HepG2 (cell line): Measurements from ENCODE around the gene PACSIN1. TPM values are rescaled to one million over a fixed set of nuclear protein-coding genes. Genes with fewer than 3 reads are reported as not detected.

ENCODE experiments used
- ADNP ChIP-seq: sonication (generic); formaldehyde crosslinking; IDR thresholded peaks from 2 replicates; pipeline ENCODE4 v1.4.0; 2020; ENCODE audit warnings: missing genetic modification reagents
- AGO1 ChIP-seq: fragments of 200-400 bp; formaldehyde crosslinking; IDR thresholded peaks from 2 replicates; pipeline ENCODE4 v1.6.1; 2017; ENCODE audit warnings: mild to moderate bottlenecking, low read depth, low read length, moderate library complexity; ENCODE audit not compliant: poor library complexity, severe bottlenecking
- ARID2 ChIP-seq: sonication (generic); formaldehyde crosslinking; IDR thresholded peaks from 2 replicates; pipeline ENCODE4 v1.8.1; 2022; ENCODE audit warnings: mild to moderate bottlenecking, missing genetic modification reagents, borderline replicate concordance
- ATF4 ChIP-seq, 2 experiments: fragments of 450-650 bp in 1 of 2; sonication (generic) in 1 of 2; formaldehyde crosslinking; IDR thresholded peaks; 2 replicates each; pipeline versions ENCODE4 v1.5.0 to v1.8.0; 2020 to 2022; ENCODE audit warnings: mild to moderate bottlenecking in 1 of 2, missing genetic modification reagents in 1 of 2
- ERF ChIP-seq: IDR thresholded peaks from 2 replicates; pipeline ENCODE4 v1.6.1; 2018; ENCODE audit warnings: missing biosample characterization, missing genetic modification reagents
- FOXM1 ChIP-seq: sonication (generic); formaldehyde crosslinking; IDR thresholded peaks from 2 replicates; pipeline ENCODE4 v1.5.0; 2020; ENCODE audit warnings: missing genetic modification reagents
- HMGXB4 ChIP-seq, 2 experiments: sonication (generic) in 1 of 2; formaldehyde crosslinking in 1 of 2; IDR thresholded peaks; 2 replicates each; pipeline versions ENCODE4 v1.4.0 to v1.6.1; 2018 to 2020; ENCODE audit warnings: missing genetic modification reagents in 2 of 2, borderline replicate concordance in 1 of 2, low read depth in 1 of 2, mild to moderate bottlenecking in 1 of 2, missing biosample characterization in 1 of 2
- MXI1 ChIP-seq: IDR thresholded peaks from 3 replicates; pipeline ENCODE4 v1.6.1; 2012; ENCODE audit warnings: low read depth, low read length, inconsistent platforms, borderline replicate concordance
- NFYC ChIP-seq: IDR thresholded peaks from 2 replicates; pipeline ENCODE4 v1.6.1; 2016; ENCODE audit warnings: missing genetic modification reagents, missing compliant biosample characterization
- NR1H2 ChIP-seq: sonication (generic); formaldehyde crosslinking; IDR thresholded peaks from 2 replicates; pipeline ENCODE4 v1.8.1; 2022; ENCODE audit warnings: low read depth, missing genetic modification reagents, borderline replicate concordance
- NR2F1 ChIP-seq, 2 experiments: fragments of 450-650 bp in 1 of 2; formaldehyde crosslinking in 1 of 2; IDR thresholded peaks; 2 replicates each; pipeline versions ENCODE4 v1.5.0 to v1.6.1; 2016 to 2020; ENCODE audit warnings: mild to moderate bottlenecking in 1 of 2, missing compliant biosample characterization in 1 of 2, missing genetic modification reagents in 1 of 2, moderate library complexity in 1 of 2
- SOX5 ChIP-seq: IDR thresholded peaks from 2 replicates; pipeline ENCODE4 v1.6.1; 2016; ENCODE audit warnings: borderline replicate concordance
- TEAD2 ChIP-seq: sonication (generic); formaldehyde crosslinking; IDR thresholded peaks from 2 replicates; pipeline ENCODE4 v1.9.0; 2021; ENCODE audit warnings: missing genetic modification reagents
- ZNF124 ChIP-seq: sonication (generic); formaldehyde crosslinking; IDR thresholded peaks from 2 replicates; pipeline ENCODE4 v1.4.0; 2020; ENCODE audit warnings: missing genetic modification reagents
- ZNF451 ChIP-seq: sonication (generic); formaldehyde crosslinking; IDR thresholded peaks from 2 replicates; pipeline ENCODE4 v1.5.0; 2020; ENCODE audit warnings: mild to moderate bottlenecking, missing genetic modification reagents
- ZNF510 ChIP-seq: sonication (generic); formaldehyde crosslinking; IDR thresholded peaks from 2 replicates; pipeline ENCODE4 v1.4.0; 2020; ENCODE audit warnings: low read depth, mild to moderate bottlenecking, missing genetic modification reagents
- ZNF570 ChIP-seq: sonication (generic); formaldehyde crosslinking; IDR thresholded peaks from 2 replicates; pipeline ENCODE4 v1.4.0; 2020; ENCODE audit warnings: mild to moderate bottlenecking, missing genetic modification reagents, borderline replicate concordance
- ZNF800 ChIP-seq: sonication (generic); formaldehyde crosslinking; IDR thresholded peaks from 2 replicates; pipeline ENCODE4 v1.4.0; 2020; ENCODE audit warnings: missing genetic modification reagents
- ZSCAN22 ChIP-seq: sonication (generic); formaldehyde crosslinking; IDR thresholded peaks from 2 replicates; pipeline ENCODE4 v1.4.0; 2020; ENCODE audit warnings: mild to moderate bottlenecking, missing genetic modification reagents
- polyA plus RNA-seq, 8 experiments: library from polyadenylated mRNA; depleted of rRNA in 3 of 8; stranded (reverse) in 7 of 8; unstranded in 1 of 8; fragments of >200 nt; fragmentation: Illumina TruSeq in 4 of 8; extraction: Trizol in 4 of 8; gene quantifications; 2 replicates each; pipeline versions ENCODE4 v1.2.1 to v1.2.3, GENCODE V29; 2011 to 2016; ENCODE audit warnings: low read depth in 4 of 8, missing spikeins in 1 of 8, mixed read lengths in 1 of 8; ENCODE audit not compliant: insufficient read depth in 1 of 8
- total RNA-seq, 5 experiments: library from RNA; depleted of rRNA; stranded (reverse); fragments of >200 nt; fragmentation: Illumina TruSeq; extraction: Trizol; gene quantifications; 2 replicates each; pipeline ENCODE4 v1.2.3, GENCODE V29; 2016; ENCODE audit warnings: low read depth in 1 of 5
- TF ChIP-seq, protein P1 (sequence below): sonication (generic); formaldehyde crosslinking; IDR thresholded peaks from 2 replicates; pipeline ENCODE4 v1.4.0; 2020; ENCODE audit warnings: missing genetic modification reagents
- TF ChIP-seq, protein P2 (sequence below): sonication (generic); formaldehyde crosslinking; IDR thresholded peaks from 2 replicates; pipeline ENCODE4 v1.5.1; 2020; ENCODE audit warnings: missing genetic modification reagents, mild to moderate bottlenecking, borderline replicate concordance

PACSIN1 gene
- total and polyA plus RNA-seq, 2 of the 13 experiments (the other 11 are each of a cell fraction or from before 2014, with no cell fraction given): not detected

- TF ChIP-seq ZNF800 (CRISPR knock-in tag) (0 out of 2 replicates have a peak, but pooled peaks have one; percentile 58), AGO1 (peak; percentile 81), SOX5 (CRISPR knock-in tag) (peak; percentile 60), ZNF124 (CRISPR knock-in tag) (peak; percentile 63; the same call in 1 of the 2 replicates), NR2F1 (CRISPR knock-in tag; IDR thresholded peaks at IDR 0.05) (peak in 1 of 2 experiments; percentile 21; a peak in 2 of 4 replicates), ARID2 (0 out of 2 replicates have a peak, but pooled peaks have one; percentile 61), TEAD2 (no peak), ZNF451 (peak; percentile 41; the same call in 1 of the 2 replicates), HMGXB4 (CRISPR knock-in tag; IDR thresholded peaks at IDR 0.05; ENCODE audit: borderline replicate concordance in 1 of 2, low read depth in 1 of 2) (peak; percentile 55 to 93; a peak in 3 of 4 replicates), MXI1 (peak; percentile 83; the same call in 1 of the 3 replicates), NR1H2 (CRISPR knock-in tag) (no peak), ZSCAN22 (CRISPR knock-in tag) (no peak), ATF4 (CRISPR knock-in tag; IDR thresholded peaks at IDR 0.05) (peak in 1 of 2 experiments; percentile 31; a peak in 1 of 4 replicates), ZNF510 (0 out of 2 replicates have a peak, but pooled peaks have one; percentile 48), ZNF570 (no peak), ADNP (no peak), ERF (CRISPR knock-in tag) (peak; percentile 71), FOXM1 (CRISPR knock-in tag) (0 out of 2 replicates have a peak, but pooled peaks have one; percentile 18), NFYC (CRISPR knock-in tag) (no peak)
- TF ChIP-seq, protein P1, sequence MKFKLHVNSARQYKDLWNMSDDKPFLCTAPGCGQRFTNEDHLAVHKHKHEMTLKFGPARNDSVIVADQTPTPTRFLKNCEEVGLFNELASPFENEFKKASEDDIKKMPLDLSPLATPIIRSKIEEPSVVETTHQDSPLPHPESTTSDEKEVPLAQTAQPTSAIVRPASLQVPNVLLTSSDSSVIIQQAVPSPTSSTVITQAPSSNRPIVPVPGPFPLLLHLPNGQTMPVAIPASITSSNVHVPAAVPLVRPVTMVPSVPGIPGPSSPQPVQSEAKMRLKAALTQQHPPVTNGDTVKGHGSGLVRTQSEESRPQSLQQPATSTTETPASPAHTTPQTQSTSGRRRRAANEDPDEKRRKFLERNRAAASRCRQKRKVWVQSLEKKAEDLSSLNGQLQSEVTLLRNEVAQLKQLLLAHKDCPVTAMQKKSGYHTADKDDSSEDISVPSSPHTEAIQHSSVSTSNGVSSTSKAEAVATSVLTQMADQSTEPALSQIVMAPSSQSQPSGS (CRISPR knock-in tag): peak; percentile 18; the same call in 1 of the 2 replicates
- TF ChIP-seq, protein P2, sequence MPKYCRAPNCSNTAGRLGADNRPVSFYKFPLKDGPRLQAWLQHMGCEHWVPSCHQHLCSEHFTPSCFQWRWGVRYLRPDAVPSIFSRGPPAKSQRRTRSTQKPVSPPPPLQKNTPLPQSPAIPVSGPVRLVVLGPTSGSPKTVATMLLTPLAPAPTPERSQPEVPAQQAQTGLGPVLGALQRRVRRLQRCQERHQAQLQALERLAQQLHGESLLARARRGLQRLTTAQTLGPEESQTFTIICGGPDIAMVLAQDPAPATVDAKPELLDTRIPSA (CRISPR knock-in tag): no peak
Observed at GRCh38 chr6:34425498-34426410, 40.1 kb upstream of the PACSIN1 start, which contains the start of gene RPS10 (continued).
